ENCODE results near the gene ASCC1.
"Not testable (repeated sequence)": the region's sequence is repeated elsewhere in the genome, so short reads cannot be mapped to it uniquely, and the experiment has no call there.

The ASCC1 gene

DNA sequence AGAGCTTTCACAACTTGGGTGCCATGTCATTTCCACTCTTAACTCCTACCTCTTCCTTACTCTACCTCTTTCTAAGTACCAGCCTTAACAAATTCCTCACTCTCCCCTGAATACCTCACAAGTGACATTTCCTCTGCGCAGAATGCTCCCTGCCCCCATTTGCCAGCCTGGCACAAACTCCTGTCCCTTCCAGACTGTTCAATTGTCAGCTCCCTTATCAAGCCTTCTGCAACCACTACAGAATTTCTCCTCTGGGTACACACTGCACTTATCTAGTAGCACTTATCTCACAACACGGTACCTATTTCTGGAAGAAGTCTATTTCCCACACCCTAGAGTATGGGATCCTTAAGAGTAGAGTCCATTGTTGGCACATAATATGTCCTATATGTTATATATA, 39.4 kb downstream of the ASCC1 start:
- H3K4me3 Mint-ChIP-seq, result no peak overlapping the region
- no peaks in the 10 kb centered on the region for H3K27me3 Mint-ChIP-seq
- H3K4me1 Mint-ChIP-seq, result peaks cover 9% of the 10 kb centered on the region
- H3K9me3 Mint-ChIP-seq, result no peaks in the 10 kb centered on the region
- peaks cover 13% of the 10 kb centered on the region for H3K36me3 Mint-ChIP-seq (ENCODE audit: low read depth)
- no peak for DNase-seq
- no peak overlapping the region for H3K27ac Mint-ChIP-seq
- ATAC-seq, result no peak

DNA sequence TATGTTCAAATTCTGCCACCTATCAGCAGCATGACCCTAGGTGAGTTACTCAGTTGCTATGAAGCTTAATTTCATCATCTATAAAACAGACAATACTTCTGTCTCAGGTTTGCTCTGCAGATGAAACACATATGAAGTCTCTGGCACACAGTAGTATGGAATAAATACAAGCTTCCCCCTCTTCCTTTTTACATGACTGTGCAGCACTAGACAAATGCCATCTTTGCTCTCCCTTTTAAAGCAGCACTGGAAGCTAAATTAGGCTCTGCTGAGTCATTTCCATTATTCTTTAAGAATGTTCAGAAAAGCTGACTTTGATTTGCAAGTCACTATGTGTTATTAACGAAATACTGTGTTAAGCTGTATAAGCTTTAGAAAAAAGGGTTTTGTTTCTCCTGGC, 40.9 kb downstream of the ASCC1 start:
- Mint-ChIP-seq H3K4me1 (peaks cover 9% of the 10 kb centered on the region), H3K36me3 (ENCODE audit: low read depth) (peaks cover 19% of the 10 kb centered on the region), H3K27ac (no peak overlapping the region), H3K4me3 (no peak overlapping the region), H3K27me3 (no peaks in the 10 kb centered on the region), H3K9me3 (no peaks in the 10 kb centered on the region)
- ATAC-seq, result no peak
- no peak for DNase-seq

DNA sequence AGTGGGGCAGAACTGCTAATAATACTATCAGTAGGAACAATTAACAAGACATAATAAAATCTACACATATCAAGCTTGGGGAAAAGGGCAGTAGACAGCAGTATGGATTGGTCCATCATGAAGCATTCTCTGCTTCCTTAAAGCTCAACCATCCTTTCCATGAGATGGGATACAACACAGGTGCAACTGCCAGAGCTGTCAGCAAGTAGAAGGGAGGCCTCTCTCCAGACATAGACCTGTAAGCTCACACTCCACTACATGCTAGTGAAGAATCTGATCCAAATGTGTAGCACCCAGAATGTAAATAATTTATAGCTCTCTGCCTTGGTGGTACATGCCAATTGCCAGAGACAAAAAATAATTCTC, 41.8 kb downstream of the ASCC1 start:
- Mint-ChIP-seq H3K27ac (no peak overlapping the region), H3K27me3 (no peaks in the 10 kb centered on the region), H3K4me3 (no peak overlapping the region), H3K9me3 (no peaks in the 10 kb centered on the region), H3K4me1 (peaks cover 9% of the 10 kb centered on the region), H3K36me3 (ENCODE audit: low read depth) (peaks cover 17% of the 10 kb centered on the region)
- no peak for ATAC-seq
- DNase-seq, result no peak

DNA sequence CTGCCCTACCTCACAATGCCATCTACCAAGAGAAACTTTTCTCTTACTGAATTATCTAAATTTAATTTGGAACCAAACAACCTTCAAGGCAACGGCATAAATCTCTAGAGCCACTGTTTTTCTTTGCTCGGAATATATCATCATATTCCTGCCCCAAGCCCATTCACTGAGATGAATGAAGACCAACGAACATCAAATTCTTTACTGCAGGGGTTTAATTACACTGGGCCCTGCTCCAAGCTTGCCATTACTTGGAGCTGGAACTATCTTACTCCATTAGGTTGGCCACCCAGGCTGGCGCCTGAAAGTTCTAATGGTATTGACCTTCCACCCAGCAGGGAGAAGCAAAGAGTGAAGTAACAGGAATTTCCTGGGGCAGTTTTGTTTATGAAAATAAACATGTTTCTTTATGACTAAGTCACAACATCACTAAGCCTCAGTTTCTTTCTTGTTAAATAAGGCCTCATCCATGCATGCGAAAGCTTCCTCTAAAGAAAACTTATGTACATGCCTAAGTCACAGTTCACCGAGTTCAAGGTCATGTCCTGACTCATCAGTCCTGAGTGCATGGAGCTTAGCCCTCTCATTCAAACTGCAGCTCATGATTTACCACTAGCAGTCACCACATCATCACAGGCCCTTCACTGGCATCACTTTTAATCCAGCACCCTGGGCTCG, 42.3 kb downstream of the ASCC1 start:
- ATAC-seq (no peak), DNase-seq (no peak)
- no peak overlapping the region for H3K27ac Mint-ChIP-seq
- H3K4me1 Mint-ChIP-seq, result peaks cover 9% of the 10 kb centered on the region
- no peak overlapping the region for H3K4me3 Mint-ChIP-seq
- no peaks in the 10 kb centered on the region for H3K27me3 Mint-ChIP-seq
- H3K9me3 Mint-ChIP-seq, result no peaks in the 10 kb centered on the region
- H3K36me3 Mint-ChIP-seq (ENCODE audit: low read depth), result peaks cover 17% of the 10 kb centered on the region

DNA sequence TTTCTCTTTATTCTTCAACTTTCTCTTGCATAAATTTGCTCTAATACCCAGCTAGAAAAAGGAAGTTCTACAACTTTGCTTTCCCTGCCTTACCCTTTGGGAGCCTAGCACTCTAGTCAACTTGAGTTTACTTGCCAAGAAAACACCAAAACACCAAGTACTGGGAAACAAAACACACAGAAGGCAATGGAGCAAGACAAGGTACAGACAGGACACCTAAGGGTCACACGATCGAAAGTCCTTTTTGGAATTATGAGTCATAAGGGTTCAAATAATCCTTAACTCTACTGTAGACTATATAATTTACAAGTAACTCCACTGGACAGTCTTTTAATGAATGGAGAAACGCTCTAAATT, 42.8 kb downstream of the ASCC1 start:
- no peak for DNase-seq
- Mint-ChIP-seq H3K36me3 (ENCODE audit: low read depth) (peaks cover 17% of the 10 kb centered on the region), H3K9me3 (no peaks in the 10 kb centered on the region), H3K4me3 (no peak overlapping the region), H3K27ac (no peak overlapping the region), H3K4me1 (peaks cover 9% of the 10 kb centered on the region), H3K27me3 (no peaks in the 10 kb centered on the region)
- ATAC-seq, result no peak

DNA sequence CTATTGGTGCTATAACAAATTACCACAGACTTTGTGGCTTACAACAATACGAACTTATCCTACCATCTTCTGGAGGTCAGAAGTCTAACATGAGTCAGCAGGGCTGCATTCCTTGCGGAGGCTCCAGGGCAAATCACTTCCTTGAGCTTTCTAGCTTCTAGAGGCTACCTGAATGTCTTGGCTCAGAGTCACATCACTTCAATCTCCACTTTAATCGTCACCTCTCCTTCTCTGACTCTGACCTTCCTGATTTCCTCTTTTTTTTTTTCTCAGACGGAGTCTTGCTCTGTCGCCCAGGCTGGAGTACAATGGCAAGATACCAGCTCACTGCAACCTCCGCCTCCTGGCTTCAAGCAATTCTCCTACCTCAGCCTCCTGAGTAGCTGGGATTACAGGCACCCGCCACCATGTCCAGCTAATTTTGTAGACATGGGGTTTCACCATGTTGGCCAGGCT, 44.9 kb downstream of the ASCC1 start:
- no peak for ATAC-seq
- no peak for DNase-seq
- H3K4me1 Mint-ChIP-seq, result peaks cover 9% of the 10 kb centered on the region
- H3K4me3 Mint-ChIP-seq, result no peak overlapping the region
- H3K27me3 Mint-ChIP-seq, result no peaks in the 10 kb centered on the region
- H3K36me3 Mint-ChIP-seq (ENCODE audit: low read depth), result peaks cover 17% of the 10 kb centered on the region
- H3K27ac Mint-ChIP-seq, result no peak overlapping the region
- no peaks in the 10 kb centered on the region for H3K9me3 Mint-ChIP-seq

DNA sequence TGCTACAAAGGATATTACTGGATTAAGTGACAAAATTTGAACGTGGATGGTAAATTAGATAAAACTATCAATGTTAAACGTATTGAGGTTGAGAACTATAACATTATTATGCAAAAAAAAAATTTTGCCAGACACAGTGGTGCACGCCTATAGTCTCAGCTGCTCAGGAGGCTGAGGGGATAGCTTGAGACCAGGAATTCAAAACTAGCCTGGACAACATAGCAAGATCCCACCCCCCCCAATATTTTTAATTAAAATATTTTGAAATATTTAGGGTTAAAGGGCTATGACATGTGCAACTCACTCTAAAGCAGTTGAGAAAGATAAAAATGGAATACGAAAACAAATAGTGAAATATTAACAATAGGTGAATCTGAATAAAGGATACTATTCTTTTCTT, 45.3 kb downstream of the ASCC1 start:
- no peak overlapping the region for H3K27ac Mint-ChIP-seq
- H3K9me3 Mint-ChIP-seq, result no peaks in the 10 kb centered on the region
- H3K4me3 Mint-ChIP-seq, result no peak overlapping the region

DNA sequence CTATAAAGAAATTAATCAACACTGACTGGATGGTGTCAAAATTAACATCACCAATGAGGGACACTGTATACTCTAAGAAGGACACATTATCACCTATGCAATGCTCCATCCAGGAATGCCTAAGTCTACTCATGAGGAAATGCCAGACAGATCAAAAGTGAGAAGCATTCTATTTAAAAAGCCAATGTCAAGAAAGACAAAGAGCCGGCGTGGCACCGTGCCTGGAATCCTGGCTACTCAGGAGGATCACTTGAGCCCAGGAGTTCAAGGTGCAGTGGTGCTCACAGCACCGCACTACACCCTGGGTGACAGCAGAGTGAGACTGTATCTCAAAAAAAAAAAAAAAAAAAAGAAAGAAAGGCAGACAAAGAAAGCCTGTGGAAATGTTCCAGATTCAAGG, 45.8 kb downstream of the ASCC1 start:
- no peak for DNase-seq
- H3K9me3 Mint-ChIP-seq, result no peaks in the 10 kb centered on the region
- H3K36me3 Mint-ChIP-seq (ENCODE audit: low read depth), result peaks cover 18% of the 10 kb centered on the region

More for the DNA sequence above, 45.3 kb downstream of the ASCC1 start:
- no peak for ATAC-seq
- H3K27me3 Mint-ChIP-seq, result no peaks in the 10 kb centered on the region
- peaks cover 17% of the 10 kb centered on the region for H3K36me3 Mint-ChIP-seq (ENCODE audit: low read depth)
- H3K4me1 Mint-ChIP-seq, result peaks cover 10% of the 10 kb centered on the region
- DNase-seq, result no peak

DNA sequence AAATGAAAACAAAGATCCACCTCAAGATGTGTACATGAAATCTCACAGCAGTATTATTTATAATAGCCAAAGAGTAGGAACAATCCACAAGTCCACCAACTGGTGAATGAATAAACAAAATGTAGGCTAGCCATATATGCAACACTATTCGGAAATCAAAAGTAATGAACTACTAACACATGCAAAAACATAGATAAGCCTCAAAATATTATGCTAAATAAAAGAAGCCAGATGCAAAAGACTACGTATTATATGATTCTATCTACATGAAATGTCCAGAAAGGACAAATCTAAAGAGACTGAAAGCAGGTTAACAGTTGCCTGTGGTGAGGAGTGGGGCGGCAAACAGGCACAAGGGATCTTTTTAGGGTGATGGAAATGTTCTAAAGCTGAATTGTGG, 49.0 kb downstream of the ASCC1 start:
- DNase-seq, result no peak
- ATAC-seq, result no peak
- peaks cover 33% of the 10 kb centered on the region for H3K4me1 Mint-ChIP-seq
- H3K9me3 Mint-ChIP-seq, result no peaks in the 10 kb centered on the region
- no peaks in the 10 kb centered on the region for H3K27me3 Mint-ChIP-seq
- no peak overlapping the region for H3K27ac Mint-ChIP-seq
- no peak overlapping the region for H3K4me3 Mint-ChIP-seq
- H3K36me3 Mint-ChIP-seq (ENCODE audit: low read depth), result peaks cover 27% of the 10 kb centered on the region

More for the DNA sequence above, 45.8 kb downstream of the ASCC1 start:
- no peak for ATAC-seq
- Mint-ChIP-seq H3K4me3 (no peak overlapping the region), H3K4me1 (peaks cover 15% of the 10 kb centered on the region), H3K27me3 (no peaks in the 10 kb centered on the region), H3K27ac (no peak overlapping the region)

DNA sequence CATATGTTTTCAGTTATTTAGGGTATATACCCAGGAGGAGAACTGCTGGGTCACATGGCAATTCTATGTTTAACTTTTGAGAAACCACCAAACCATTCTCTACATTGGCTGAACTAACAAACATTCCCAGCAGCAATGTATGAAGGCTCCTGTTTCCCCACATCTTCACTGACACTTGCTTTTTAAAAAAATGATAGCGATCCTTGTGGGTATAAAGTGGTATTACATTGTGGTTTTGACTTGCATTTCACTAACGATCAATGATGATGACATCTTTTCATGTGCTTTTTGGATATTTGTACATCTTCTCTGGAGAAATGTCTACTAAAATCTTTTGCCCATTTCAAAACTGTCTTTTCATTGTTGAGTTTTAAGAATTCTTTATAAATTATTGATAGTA, 51.5 kb downstream of the ASCC1 start:
- Mint-ChIP-seq H3K4me1 (peaks cover 37% of the 10 kb centered on the region), H3K9me3 (no peaks in the 10 kb centered on the region), H3K4me3 (no peak overlapping the region), H3K27ac (peak overlapping the region; percentile 21), H3K27me3 (no peaks in the 10 kb centered on the region), H3K36me3 (ENCODE audit: low read depth) (peaks cover 32% of the 10 kb centered on the region)
- ATAC-seq (no peak), DNase-seq (no peak)

DNA sequence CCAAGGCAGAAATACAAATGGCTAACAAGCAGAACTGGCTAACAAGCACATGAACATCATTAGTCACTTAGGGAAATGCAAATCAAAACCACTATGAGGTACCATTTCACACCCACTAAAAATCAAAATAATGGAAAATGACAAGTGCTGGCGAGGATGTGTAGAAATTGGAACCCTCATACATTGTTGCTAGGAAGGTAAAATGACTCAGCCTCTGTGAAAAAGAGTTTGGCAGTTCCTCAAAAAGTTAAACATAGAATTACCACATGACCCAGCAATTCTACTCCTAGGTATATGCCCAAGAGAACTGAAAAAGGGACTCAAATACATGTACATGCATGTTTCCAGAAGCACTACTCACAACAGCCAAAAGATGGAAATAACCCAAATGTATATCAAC, 53.1 kb downstream of the ASCC1 start:
- ATAC-seq, result peak; percentile 94
- Mint-ChIP-seq H3K9me3 (no peaks in the 10 kb centered on the region), H3K4me1 (peaks cover 37% of the 10 kb centered on the region), H3K27me3 (no peaks in the 10 kb centered on the region), H3K36me3 (ENCODE audit: low read depth) (peaks cover 41% of the 10 kb centered on the region), H3K27ac (peak overlapping the region; percentile 73), H3K4me3 (no peak overlapping the region)
- DNase-seq, result no peak

DNA sequence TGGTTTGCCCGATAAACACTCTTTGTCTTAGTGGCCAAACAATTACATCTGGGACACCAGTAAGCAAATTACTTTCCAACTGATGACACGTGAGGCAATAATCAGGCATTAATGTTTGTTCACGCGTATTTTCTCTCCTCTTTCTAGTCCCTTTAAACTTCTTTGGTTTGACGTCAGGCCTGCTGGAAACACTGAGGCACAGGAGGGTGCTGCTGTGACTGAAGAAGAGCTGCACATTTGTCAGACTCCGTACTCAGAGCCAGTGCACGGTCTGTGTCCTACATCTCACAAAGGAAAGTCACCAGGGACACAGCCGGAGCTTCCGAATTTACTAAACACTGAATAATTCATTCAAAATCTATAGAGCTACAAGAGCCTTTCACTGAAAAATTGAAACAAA, 57.9 kb downstream of the ASCC1 start:
- Mint-ChIP-seq H3K27me3 (no peaks in the 10 kb centered on the region), H3K9me3 (no peaks in the 10 kb centered on the region), H3K36me3 (ENCODE audit: low read depth) (peaks cover 40% of the 10 kb centered on the region), H3K4me3 (no peak overlapping the region), H3K27ac (no peak overlapping the region), H3K4me1 (peaks cover 13% of the 10 kb centered on the region)
- no peak for ATAC-seq
- no peak for DNase-seq

DNA sequence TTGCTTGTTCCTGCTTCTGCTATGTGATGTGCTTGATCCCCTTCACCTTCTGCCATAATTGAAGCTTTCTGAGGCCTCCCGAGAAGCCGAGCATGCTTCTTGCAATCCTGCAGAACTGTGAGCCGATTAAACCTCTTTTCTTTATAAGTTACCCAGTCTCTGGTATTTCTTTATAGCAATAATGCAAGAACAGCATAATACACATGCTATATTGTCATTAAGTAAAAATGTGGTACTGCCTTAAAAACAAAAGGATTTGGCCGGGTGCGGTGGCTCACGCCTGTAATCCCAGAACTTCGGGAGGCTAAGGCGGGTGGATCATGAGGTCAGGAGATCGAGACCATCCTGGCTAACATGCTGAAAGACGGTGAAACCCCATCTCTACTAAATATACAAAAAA, 59.9 kb downstream of the ASCC1 start:
- Mint-ChIP-seq H3K4me1 (no peaks in the 10 kb centered on the region), H3K9me3 (no peaks in the 10 kb centered on the region), H3K36me3 (ENCODE audit: low read depth) (peaks cover 35% of the 10 kb centered on the region), H3K4me3 (no peak overlapping the region), H3K27ac (no peak overlapping the region), H3K27me3 (no peaks in the 10 kb centered on the region)
- ATAC-seq (no peak), DNase-seq (no peak)

DNA sequence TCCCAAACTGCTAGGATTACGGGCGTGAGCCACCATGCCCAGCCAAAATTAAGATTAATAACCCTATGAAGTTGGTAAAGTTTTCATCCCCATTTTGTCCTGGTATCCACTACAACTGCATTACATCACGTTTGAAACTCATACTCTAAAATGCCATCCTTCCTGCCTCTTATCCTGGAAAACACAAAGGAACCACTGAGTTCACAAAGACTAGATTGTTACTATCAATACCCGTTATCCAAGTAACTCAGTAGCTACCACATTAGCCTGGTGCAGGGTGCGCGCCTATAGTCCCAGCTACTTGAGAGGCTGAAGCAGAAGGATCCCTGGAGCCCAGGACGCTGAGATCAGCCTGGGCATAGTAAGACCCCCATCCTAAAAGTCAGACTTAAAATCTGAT, 63.8 kb downstream of the ASCC1 start:
- ATAC-seq (no peak), DNase-seq (no peak)
- Mint-ChIP-seq H3K27me3 (no peaks in the 10 kb centered on the region), H3K36me3 (ENCODE audit: low read depth) (peaks cover 22% of the 10 kb centered on the region), H3K27ac (no peak overlapping the region), H3K4me1 (peaks cover 17% of the 10 kb centered on the region), H3K4me3 (no peak overlapping the region), H3K9me3 (no peaks in the 10 kb centered on the region)

DNA sequence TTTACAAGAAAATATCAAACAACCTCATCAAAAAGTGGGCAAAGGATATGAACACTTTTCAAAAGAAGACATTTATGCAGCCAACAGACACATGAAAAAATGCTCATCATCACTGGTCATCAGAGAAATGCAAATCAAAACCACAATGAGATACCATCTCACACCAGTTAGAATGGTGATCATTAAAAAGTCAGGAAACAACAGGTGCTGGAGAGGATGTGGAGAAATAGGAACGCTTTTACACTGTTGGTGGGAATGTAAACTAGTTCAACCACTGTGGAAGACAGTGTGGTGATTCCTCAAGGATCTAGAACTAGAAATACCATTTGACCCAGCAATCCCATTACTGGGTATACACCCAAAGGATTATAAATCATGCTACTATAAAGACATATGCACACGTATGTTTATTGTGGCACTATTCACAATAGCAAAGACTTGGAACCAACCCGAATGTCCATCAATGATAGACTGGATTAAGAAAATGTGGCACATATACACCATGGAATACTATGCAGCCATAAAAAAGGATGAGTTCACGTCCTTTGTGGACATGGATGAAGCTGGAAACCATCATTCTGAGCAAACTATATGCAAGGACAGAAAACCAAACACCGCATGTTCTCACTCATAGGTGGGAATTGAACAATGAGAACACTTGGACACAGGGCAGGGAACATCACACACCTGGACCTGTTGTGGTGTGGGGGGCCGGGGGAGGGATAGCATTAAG, 65.2 kb downstream of the ASCC1 start:
- H3K9me3 Mint-ChIP-seq, H3K4me3 Mint-ChIP-seq, ATAC-seq, H3K27me3 Mint-ChIP-seq, DNase-seq, H3K27ac Mint-ChIP-seq: not testable (repeated sequence)
- peaks cover 27% of the 10 kb centered on the region for H3K4me1 Mint-ChIP-seq
- H3K36me3 Mint-ChIP-seq (ENCODE audit: low read depth), result peaks cover 16% of the 10 kb centered on the region

DNA sequence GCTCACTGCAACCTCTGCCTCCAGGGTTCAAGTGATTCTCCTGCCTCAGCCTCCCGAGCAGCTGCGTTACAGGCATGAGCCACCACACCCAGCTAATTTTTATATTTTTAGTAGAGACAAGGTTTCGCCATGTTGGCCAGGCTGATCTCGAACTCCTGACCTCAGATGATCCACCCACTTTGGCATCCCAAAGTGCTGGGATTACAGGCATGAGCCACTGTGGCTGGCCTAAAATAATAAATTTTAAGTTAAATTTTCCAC, 68.8 kb downstream of the ASCC1 start:
- not testable (repeated sequence) for H3K4me3 Mint-ChIP-seq, DNase-seq, H3K27ac Mint-ChIP-seq, H3K9me3 Mint-ChIP-seq, ATAC-seq, H3K27me3 Mint-ChIP-seq
- H3K4me1 Mint-ChIP-seq, result peaks cover 27% of the 10 kb centered on the region
- peaks cover 14% of the 10 kb centered on the region for H3K36me3 Mint-ChIP-seq (ENCODE audit: low read depth)
